HG03442 (cell line): ENCODE measurements around the gene ZNF205.

Source experiments
- ATAC-seq: cut with Tn5 transposase; IDR thresholded peaks from one replicate; pipeline ENCODE4 v1.9.1; 2021; ENCODE audit warnings: mild to moderate bottlenecking, moderate library complexity; ENCODE audit not compliant: unreplicated experiment

Gene ZNF205

GRCh38 chr16:3084969-3085670, 27.3 kb upstream of the ZNF205 start:
- ATAC-seq = no peak

- ATAC-seq = no peak
Measured at GRCh38 chr16:3085868-3086595, 26.4 kb upstream of the ZNF205 start.

DNA sequence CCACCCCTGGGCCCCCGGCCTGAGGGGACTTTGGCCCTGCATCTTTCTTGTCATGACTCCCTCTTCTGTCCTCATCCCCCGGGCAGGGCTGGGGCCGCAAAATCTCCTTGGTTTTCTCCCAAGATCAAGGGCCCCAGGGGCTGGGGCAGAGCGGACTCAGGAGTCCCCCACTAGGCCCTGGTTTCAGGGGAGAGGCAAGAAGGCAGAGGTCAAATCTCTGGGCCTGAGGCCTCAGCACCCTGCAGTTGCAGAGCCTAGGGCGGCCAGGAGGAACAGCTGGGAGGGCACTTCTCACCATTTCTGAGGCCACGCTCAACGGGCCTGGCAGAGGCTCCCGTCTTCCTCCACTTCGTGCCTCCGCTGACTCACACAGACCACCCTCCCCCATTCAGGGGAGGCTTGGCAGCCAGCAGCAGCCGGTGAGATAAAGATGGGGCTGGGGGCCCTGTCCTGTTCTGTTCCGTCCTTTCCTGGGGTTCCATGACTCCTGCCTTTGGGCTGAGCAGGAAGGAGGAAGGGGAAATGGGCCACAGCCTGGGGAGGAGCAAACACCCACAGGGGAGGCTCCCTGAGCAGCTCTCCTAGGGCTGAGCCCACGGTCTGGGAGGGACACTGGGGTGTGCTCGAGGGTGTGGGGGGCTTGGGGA, 25.7 kb upstream of the ZNF205 start:
- no peak for ATAC-seq

DNA sequence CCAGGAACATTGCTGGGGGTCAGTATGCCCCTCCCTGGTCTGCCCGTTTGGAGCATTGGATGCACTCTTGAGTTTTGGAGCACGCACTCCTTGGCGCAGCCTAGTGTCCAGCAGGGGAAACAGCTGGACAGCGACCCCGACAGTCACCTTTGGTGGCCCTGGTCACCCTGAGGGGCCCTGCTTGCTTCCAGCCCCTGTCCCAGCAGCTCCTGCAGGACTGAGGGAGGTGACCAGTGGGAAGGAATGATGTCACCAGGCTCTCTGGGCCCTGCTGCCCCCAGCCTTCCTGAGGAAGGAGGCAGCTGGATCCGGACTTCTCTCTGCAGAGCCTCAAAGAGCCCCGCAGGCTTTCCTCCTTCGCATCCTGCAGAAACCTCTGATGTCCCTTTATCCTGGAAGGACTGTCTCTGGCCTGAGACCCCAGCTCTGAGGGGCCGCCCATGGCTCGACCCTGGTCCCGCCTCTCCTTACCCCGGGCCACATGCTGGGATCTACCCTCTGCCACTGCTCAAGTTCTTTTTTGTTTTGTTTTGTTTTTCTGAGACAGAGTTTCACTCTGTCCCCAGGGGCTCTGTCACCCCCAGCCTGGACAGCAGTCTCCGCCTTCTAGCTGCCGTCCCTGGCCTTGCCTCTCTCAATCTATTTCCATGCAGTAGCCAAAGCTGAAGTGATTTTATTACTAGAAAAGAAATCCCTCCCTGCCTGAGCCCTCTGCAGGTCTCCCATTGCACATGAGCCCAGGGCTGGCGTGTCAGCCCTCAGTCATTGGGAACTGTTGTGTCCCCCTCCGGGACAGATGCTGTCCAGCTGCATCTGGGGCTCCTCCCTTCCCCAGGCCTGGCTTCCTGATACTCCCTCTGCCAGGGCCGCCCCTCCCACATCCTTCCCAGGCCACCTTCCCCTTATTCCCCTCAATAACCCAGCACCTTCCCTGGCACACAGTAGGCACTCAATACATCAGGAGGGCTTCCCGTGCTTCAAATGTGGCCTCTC, 24.8 kb upstream of the ZNF205 start:
- no peak for ATAC-seq

DNA sequence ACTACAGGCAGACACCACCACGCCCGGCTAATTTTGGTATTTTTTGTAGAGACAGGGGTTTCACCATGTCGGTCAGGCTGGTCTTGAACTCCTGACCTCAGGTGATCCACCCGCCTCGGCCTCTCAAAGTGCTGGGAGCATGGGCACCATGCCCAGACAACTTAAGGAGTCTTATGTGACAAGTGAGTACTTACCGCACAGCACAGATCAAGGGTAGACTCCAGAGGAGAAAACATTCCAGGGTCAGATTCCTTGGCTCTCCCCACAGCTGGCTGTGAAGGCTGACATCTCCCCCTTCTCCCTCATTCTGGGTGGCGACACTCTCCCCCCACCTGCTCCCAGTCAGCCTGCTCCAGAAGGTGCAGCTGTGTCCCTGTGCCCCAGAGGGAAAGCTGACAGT, 23.9 kb upstream of the ZNF205 start:
- ATAC-seq = no peak

- ATAC-seq = no peak
Measured at GRCh38 chr16:3088925-3089716, 23.3 kb upstream of the ZNF205 start.

DNA sequence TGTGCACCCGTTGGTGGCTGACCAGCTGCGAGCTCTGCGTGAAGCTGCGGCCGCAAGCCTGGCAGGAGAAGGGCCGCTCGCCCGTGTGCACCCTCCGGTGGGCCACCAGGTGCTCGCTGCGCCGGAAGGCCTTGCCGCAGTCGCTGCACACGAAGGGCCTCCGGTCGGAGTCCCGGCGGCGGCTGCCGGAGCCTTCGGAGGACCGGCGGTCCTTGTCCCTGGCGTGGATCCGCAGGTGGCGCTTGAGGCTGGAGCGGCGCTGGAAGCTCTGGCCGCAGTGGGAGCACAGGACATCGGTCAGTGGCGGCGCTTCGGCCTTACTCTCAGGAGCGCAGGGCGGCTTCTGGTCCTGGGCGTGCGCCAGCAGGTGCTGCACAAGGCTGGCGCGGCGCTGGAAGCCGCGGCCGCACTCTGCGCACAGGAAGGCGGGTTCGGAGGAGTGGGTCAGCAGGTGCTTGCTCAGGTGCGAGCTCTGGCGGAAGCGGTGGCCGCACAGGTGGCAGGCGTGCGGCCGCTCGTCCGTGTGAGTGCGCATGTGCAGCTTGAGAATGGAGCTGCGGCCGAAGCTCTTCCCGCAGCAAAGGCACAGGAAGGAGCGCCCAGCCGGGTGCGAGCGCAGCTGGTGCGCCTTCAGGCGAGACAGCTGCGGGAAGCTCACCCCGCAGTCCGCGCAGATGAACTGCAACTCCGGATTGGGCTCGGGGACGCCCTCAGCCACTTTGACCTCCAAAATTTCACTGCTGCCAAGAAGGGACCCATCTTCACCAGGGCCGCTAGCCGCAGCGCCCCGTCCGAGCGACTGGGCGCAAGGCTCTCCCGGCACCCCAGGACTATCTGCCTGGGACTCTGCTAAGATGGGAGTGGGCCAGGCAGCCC, 22.4 kb upstream of the ZNF205 start:
- no peak for ATAC-seq

DNA sequence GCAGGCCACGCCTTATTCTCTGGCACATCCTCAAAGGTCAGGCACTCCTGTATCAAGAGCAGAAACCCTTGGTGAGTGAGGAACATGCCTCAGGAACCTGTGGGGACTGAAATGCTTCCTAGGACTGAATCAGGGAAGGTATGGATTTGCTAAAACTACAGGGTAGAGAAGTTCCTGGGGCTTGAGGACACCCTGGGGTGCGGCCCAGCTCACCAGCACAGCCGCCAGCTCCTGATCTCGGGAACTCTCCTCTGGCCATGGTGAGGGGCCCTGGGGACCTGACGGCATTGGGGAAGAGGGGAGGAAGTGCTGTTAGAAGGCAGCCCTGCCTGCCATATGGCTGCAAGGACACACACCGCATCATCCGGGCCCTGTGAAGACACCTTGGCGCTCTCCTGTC, 20.8 kb upstream of the ZNF205 start:
- ATAC-seq = no peak

DNA sequence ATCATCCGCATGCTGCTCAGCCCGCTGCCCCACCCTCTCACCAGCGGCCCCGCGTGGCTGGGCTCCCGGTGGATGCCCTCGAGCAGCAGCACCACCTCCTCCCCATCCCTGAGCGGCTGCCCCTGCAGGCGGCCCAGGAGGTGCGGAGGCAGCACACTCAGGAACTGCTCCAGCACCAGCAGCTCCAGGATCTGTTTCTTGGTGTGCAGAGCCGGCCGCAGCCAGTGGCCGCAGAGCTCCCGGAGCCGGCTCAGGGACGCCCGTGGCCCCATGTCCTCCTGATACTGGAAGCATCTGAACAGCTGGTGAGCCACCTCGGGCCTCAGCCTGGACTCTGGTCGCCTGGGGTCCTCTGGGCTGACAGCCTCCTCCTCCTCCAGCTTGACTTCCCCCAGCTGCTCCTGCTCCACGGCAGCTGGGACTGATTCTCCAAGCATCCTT, 19.9 kb upstream of the ZNF205 start:
- no peak for ATAC-seq

GRCh38 chr16:3094289-3095027, 17.9 kb upstream of the ZNF205 start:
- no peak for ATAC-seq

DNA sequence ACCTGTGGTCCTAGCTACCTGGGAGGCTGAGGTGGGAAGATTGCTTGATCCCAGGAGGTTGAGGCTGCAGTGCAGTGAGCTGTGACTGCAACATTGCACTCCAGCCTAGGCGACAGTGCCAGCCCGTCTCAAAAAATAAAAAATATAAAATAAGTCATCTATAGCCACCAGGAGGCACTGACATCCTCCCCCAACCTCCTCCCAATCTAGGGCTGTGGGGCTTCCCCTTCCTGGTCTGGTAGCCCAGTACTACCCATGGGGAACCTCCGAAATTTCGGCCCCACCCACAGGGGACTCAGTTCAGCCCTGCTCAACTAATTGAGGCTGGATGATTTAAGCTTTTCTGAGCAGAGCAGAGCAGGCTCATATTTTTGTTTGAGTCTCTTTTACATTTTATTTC, 16.5 kb upstream of the ZNF205 start:
- peak; percentile 67 for ATAC-seq

DNA sequence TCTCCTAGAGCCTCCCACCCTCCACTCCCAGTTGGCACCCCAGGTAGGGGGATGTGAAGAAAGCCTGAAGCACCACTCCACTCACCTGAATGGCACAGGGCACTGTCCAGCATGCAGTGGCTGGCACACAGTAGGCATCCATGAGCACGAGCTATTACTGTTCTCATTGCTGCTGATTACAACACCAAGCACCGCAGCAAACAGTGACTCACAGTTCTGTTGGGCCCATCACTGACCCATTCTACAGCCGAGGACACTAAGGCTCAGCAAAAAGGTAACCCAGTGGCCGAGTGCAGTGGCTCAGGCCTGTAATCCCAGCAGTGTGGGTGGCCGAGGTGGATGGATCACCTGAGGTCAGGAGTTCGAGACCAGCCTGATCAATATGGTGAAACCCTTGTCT, 16.0 kb upstream of the ZNF205 start:
- ATAC-seq = no peak

DNA sequence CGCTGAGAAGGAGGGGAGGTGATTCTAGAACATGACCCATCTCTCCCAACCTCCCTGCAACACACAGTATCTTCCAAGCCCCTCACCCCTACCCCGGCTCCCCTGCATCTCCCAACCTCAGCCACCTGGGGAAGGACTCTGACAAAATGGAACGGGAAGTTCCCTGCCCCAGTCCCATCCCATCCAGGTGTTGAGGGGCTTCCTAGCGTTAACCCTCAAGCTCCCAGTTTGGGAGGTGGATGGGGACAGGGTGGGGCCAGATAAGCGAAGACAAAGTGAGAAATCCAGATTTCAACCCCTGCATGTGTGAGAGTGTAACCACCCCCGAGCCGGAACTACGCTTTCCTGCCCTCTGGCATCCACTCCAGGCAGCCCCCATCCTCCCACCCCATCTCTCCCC, 15.1 kb upstream of the ZNF205 start:
- ATAC-seq = no peak

DNA sequence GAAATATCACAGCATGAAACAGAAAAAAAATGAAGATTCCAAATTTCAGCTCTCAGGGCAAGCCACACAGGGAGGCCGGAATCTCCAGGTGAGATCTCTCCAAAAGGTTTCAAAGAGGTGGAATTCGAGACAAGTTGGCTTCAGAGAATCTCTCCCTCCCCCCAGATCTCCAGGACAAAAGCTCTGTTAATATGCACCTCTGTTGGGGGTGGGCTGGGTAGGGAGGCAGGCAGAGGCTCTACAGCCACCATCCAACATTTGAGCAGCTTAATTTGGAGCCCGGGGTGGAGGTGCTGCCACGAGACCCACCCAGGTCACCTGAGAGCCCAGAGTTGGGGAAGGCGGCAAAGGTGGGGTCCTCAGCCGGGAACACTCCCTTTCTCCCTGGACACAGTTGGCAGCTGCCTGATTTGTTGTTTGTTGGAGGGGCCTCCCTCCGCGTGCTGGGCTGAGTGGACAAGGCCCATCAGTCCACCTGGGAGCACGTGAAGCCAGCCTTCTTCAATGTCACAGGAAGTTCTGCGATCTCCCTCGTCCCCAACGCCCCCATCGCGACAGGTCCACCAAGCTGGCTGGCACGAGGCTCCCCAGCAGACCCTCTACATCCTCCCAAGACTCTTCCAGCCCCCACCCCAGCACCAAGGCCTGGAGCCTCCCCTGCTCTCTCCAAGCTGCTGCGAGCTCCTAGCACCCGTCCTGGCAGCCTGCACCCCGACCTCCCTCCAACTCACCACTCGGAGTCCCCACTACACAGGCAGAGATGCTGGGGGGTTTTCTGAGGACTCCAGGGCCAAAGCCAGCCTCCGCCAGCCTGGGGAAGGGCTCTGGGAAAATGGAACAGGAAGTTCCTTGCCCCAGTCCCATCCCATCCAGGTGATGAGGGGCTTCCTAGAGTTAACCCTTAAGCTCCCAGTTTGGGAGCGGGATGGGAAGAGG, 13.7 kb upstream of the ZNF205 start, which contains the start of gene ZSCAN10:
ZSCAN10 (minus strand) TSS at position 836 of the 936 bp plus-strand sequence. CDS start 6,357 bp downstream, outside the sequence.
- no peak for ATAC-seq

GRCh38 chr16:3099395-3099731, 13.0 kb upstream of the ZNF205 start:
- ATAC-seq = no peak

GRCh38 chr16:3099732-3100499, 12.5 kb upstream of the ZNF205 start:
- ATAC-seq = peak; percentile 53
